Colonic mucosa (tissue), 4 donors: ENCODE results near the gene ATF7. TPM values are rescaled to one million over a fixed set of nuclear protein-coding genes. Genes with fewer than 3 reads are reported as not detected.

Source experiments
- DNase-seq: peaks from one replicate; pipeline ENCODE4 v3.0.0-alpha.2; 2020
- H3K27ac ChIP-seq: fragments of 200-600 bp; one replicate; pipeline ENCODE4 v1.8.0; 2021
- H3K27me3 ChIP-seq: fragments of 200-600 bp; one replicate; pipeline ENCODE4 v1.8.0; 2021
- H3K36me3 ChIP-seq: fragments of 200-600 bp; one replicate; pipeline ENCODE4 v1.8.0; 2021
- H3K4me1 ChIP-seq: fragments of 200-600 bp; one replicate; pipeline ENCODE4 v1.8.0; 2021; ENCODE audit warnings: mild to moderate bottlenecking
- H3K4me3 ChIP-seq: fragments of 200-600 bp; one replicate; pipeline ENCODE4 v1.8.0; 2021
- H3K9ac ChIP-seq, 2 donors: one replicate each; pipeline ENCODE4 v1.7.0; 2013; ENCODE audit warnings: control low read depth in 2 of 2, low read depth in 2 of 2, low read length in 2 of 2
- H3K9me3 ChIP-seq: fragments of 200-600 bp; one replicate; pipeline ENCODE4 v1.8.0; 2021
- CTCF ChIP-seq: fragments of 200-600 bp; IDR thresholded peaks from one replicate; pipeline ENCODE4 v1.8.0; 2022; ENCODE audit warnings: antibody characterized with exemption, mild to moderate bottlenecking
- intact Hi-C: fragments of 100-400 bp; cut with DNase I; formaldehyde crosslinking; loops from one replicate; pipeline ENCODE4 v1.14.1; 2022
- total RNA-seq, 2 donors: library from RNA; stranded (reverse); fragmentation: NEBNext Ultra II Directional in 1 of 2; extraction: Animal tissue kit (Norgen Biotek cat#: 25700) in 1 of 2; gene quantifications; one replicate each; pipeline ENCODE4 v1.2.1, GENCODE V29; 2021
- donor health status: healthy.
- donor health status: DM: no; HTN: no; CAD: no.
- donor health status: DM: no; HTN: no; CAD: no.

The ATF7 gene
- total RNA-seq, 2 donors from 2014 or later, result 31.1 to 38.5 TPM

GRCh38 chr12:53461591-53461990 lies 164.6 kb downstream of the ATF7 start:
- Histone ChIP-seq H3K4me3 (no peak overlapping the region), H3K4me1 (peaks cover 4% of the 10 kb centered on the region)

GRCh38 chr12:53461059-53461458 lies 165.1 kb downstream of the ATF7 start:
- Histone ChIP-seq H3K9ac (no peak overlapping the region), H3K4me1 (peaks cover 4% of the 10 kb centered on the region), H3K9me3 (no peaks in the 10 kb centered on the region), H3K27me3 (no peaks in the 10 kb centered on the region), H3K27ac (no peak overlapping the region), H3K4me3 (no peak overlapping the region), H3K36me3 (peaks cover 85% of the 10 kb centered on the region)
- no peak for TF ChIP-seq CTCF
- DNase-seq, result no peak
- intact Hi-C loops, result no loop called here

More at GRCh38 chr12:53461591-53461990, 164.6 kb downstream of the ATF7 start:
- DNase-seq, result no peak
- Histone ChIP-seq H3K9ac (no peak overlapping the region), H3K36me3 (peaks cover 85% of the 10 kb centered on the region), H3K27ac (no peak overlapping the region), H3K9me3 (no peaks in the 10 kb centered on the region), H3K27me3 (no peaks in the 10 kb centered on the region)
- intact Hi-C loops, result no loop called here
- TF ChIP-seq CTCF, result no peak

- H3K9ac ChIP-seq, result no peak overlapping the region
- no peaks in the 10 kb centered on the region for H3K9me3 ChIP-seq
- TF ChIP-seq CTCF, result no peak
- no peak overlapping the region for H3K27ac ChIP-seq
- no peaks in the 10 kb centered on the region for H3K27me3 ChIP-seq
- intact Hi-C loops, result loop anchor here (10.0 kb wide), 1 partner anchor 46 kb away; the partner anchor contains the start of genes NPFF and TARBP2
- H3K36me3 ChIP-seq, result peaks cover 93% of the 10 kb centered on the region
- no peak for DNase-seq
- peaks cover 4% of the 10 kb centered on the region for H3K4me1 ChIP-seq
- no peak overlapping the region for H3K4me3 ChIP-seq
Measured at GRCh38 chr12:53459097-53459496, 167.1 kb downstream of the ATF7 start.

Other genes with a start within 250 kb of the ATF7 start
- 10 to 100 TPM; 83.6 to 96.8 TPM for gene SP1, start 246.2 kb downstream of the ATF7 start, total RNA-seq
- under 1 TPM in 1 of 2 donors, not detected in 1; 0.17 TPM for gene AMHR2, start 202.5 kb downstream of the ATF7 start, total RNA-seq
- 100 to 1,000 TPM; 331 to 504 TPM for gene PRR13, start 184.6 kb downstream of the ATF7 start, total RNA-seq
- gene PCBP2, start 174.3 kb downstream of the ATF7 start, total RNA-seq, result 100 to 1,000 TPM; 579 to 596 TPM
- gene MAP3K12, start 126.9 kb downstream of the ATF7 start, total RNA-seq, result 1 to 10 TPM; 3.2 to 3.8 TPM
- gene TARBP2, start 125.1 kb downstream of the ATF7 start, total RNA-seq, result 10 to 100 TPM; 20.7 to 36.9 TPM
- gene NPFF, start 118.9 kb downstream of the ATF7 start, total RNA-seq, result not detected
- 100 to 1,000 TPM; 346 to 392 TPM for gene ATP5MC2, start 49.7 kb upstream of the ATF7 start, total RNA-seq
- gene CALCOCO1, start 101.1 kb upstream of the ATF7 start, total RNA-seq, result 10 to 100 TPM; 36.0 to 64.5 TPM
- not detected for gene CISTR, start 125.6 kb upstream of the ATF7 start, total RNA-seq